GM12878 (cell line): ENCODE results near the gene CCNDBP1. TPM values are rescaled to one million over a fixed set of nuclear protein-coding genes. Genes with fewer than 3 reads are reported as not detected.

Experiments
- ATAC-seq: fragments of 200-7000 bp; cut with Tn5 transposase; 3 replicates; pipeline ENCODE4 v1.9.1; 2020; ENCODE audit warnings: mild to moderate bottlenecking, moderate library complexity
- BruUV-seq: library from RNA; stranded (reverse); fragments of 400-500 nt; replicated peaks from 2 replicates; lab custom pipeline; 2021; lab: Mats Ljungman, UMichigan
- CTCF ChIA-PET: fragments of 300-600 bp; sonication (Branson Sonifier 250); formaldehyde crosslinking; extraction: SDS; loops from one replicate; lab custom pipeline; 2021; ENCODE audit warnings: inconsistent platforms; lab: Yijun Ruan, JAX
- POLR2A ChIA-PET: fragments of 350-600 bp; formaldehyde crosslinking; extraction: SDS; loops from one replicate; lab custom pipeline; 2021; ENCODE audit warnings: inconsistent platforms; lab: Charles Lee
- RAD21 ChIA-PET: fragments of 300-600 bp; sonication (Branson Sonifier 250); formaldehyde crosslinking; loops from one replicate; lab custom pipeline; 2023; ENCODE audit warnings: antibody characterized with exemption; ENCODE audit not compliant: unreplicated experiment; lab: Charles Lee
- SMC1A ChIA-PET: fragments of 300-600 bp; sonication (Branson Sonifier 250); formaldehyde crosslinking; loops from one replicate; lab custom pipeline; 2023; ENCODE audit not compliant: unreplicated experiment, uncharacterized antibody; lab: Charles Lee
- DNase-seq: peaks from one replicate; pipeline ENCODE4 v3.0.0-alpha.2; 2011; ENCODE audit warnings: low read depth, low spot score
- FAIRE-seq: peaks from 3 replicates; lab custom pipeline; 2011; peaks lifted over from hg19 to GRCh38; lab: Jason Lieb, UNC
- H2AFZ ChIP-seq: 2 replicates; pipeline ENCODE4 v1.6.0; 2011; ENCODE audit warnings: low read depth, low read length, control low read depth; ENCODE audit not compliant: control insufficient read depth
- H3K27ac ChIP-seq: 2 replicates; pipeline ENCODE4 v1.5.1; 2011; ENCODE audit warnings: control low read depth; ENCODE audit not compliant: control insufficient read depth, insufficient read depth
- H3K27me3 ChIP-seq, 2 experiments: replicated peaks in 1 of 2; 2 replicates each; pipeline versions ENCODE4 v1.6.0 to v1.6.1; 2011; ENCODE audit warnings: low read length in 1 of 2; ENCODE audit not compliant: control insufficient read depth in 2 of 2, insufficient read depth in 2 of 2
- H3K36me3 ChIP-seq, 2 experiments: 2 replicates each; pipeline ENCODE4 v1.5.1; 2011; ENCODE audit warnings: low read length in 1 of 2; ENCODE audit not compliant: control insufficient read depth in 2 of 2, insufficient read depth in 2 of 2
- H3K4me1 ChIP-seq: 2 replicates; pipeline ENCODE4 v1.6.1; 2011; ENCODE audit warnings: mild to moderate bottlenecking, low read length, moderate library complexity, mixed read lengths; ENCODE audit not compliant: control insufficient read depth, insufficient read depth
- H3K4me2 ChIP-seq: 2 replicates; pipeline ENCODE4 v1.6.0; 2011; ENCODE audit warnings: control low read depth; ENCODE audit not compliant: control insufficient read depth, insufficient read depth
- H3K4me3 ChIP-seq: fragments of 200-600 bp; sonication (generic); 2 replicates; pipeline ENCODE4 v1.5.1; 2016
- H3K79me2 ChIP-seq: 2 replicates; pipeline ENCODE4 v1.6.0; 2011; ENCODE audit warnings: low read length; ENCODE audit not compliant: control insufficient read depth, insufficient read depth
- H3K9ac ChIP-seq: 2 replicates; pipeline ENCODE4 v1.8.0; 2011; ENCODE audit warnings: low read length, control low read depth, mixed read lengths; ENCODE audit not compliant: control insufficient read depth, insufficient read depth
- H3K9me3 ChIP-seq: replicated peaks from 3 replicates; pipeline ENCODE4 v1.5.1; 2011; ENCODE audit warnings: mild to moderate bottlenecking, low read length; ENCODE audit not compliant: control insufficient read depth, insufficient read depth
- H4K20me1 ChIP-seq: 2 replicates; pipeline ENCODE4 v1.6.0; 2011; ENCODE audit not compliant: control insufficient read depth, insufficient read depth
- CEBPZ ChIP-seq: fragments of 150-350 bp; IDR thresholded peaks from 2 replicates; pipeline ENCODE4 v1.6.1; 2016; ENCODE audit warnings: low read depth, low read length
- DPF2 ChIP-seq: fragments of 450-650 bp; IDR thresholded peaks from 2 replicates; pipeline ENCODE4 v1.6.1; 2017; ENCODE audit warnings: mild to moderate bottlenecking
- ELK1 ChIP-seq: IDR thresholded peaks from 2 replicates; pipeline ENCODE4 v1.6.1; 2012; ENCODE audit warnings: low read depth, low read length, improper control_type of control experiment
- ESRRA ChIP-seq: IDR thresholded peaks from 2 replicates; pipeline ENCODE4 v1.6.1; 2012; ENCODE audit warnings: mild to moderate bottlenecking, low read length, improper control_type of control experiment
- HDGF ChIP-seq: fragments of 450-650 bp; IDR thresholded peaks from 2 replicates; pipeline ENCODE4 v1.6.1; 2016; ENCODE audit warnings: antibody characterized with exemption
- IRF3 ChIP-seq: fragments of 450-650 bp; IDR thresholded peaks from 2 replicates; pipeline ENCODE4 v1.6.1; 2014; ENCODE audit warnings: mild to moderate bottlenecking
- POLR2AphosphoS5 ChIP-seq: IDR thresholded peaks from 2 replicates; pipeline ENCODE4 v1.6.1; 2011; ENCODE audit warnings: mild to moderate bottlenecking, low read length, inconsistent platforms
- PRDM15 ChIP-seq: fragments of 450-650 bp; formaldehyde crosslinking; IDR thresholded peaks from 2 replicates; pipeline ENCODE4 v1.4.0; 2020; ENCODE audit warnings: mild to moderate bottlenecking, moderate library complexity
- SIX5 ChIP-seq: IDR thresholded peaks from 2 replicates; pipeline ENCODE4 v1.6.1; 2011; ENCODE audit warnings: mild to moderate bottlenecking, low read depth, low read length, moderate library complexity; ENCODE audit not compliant: severe bottlenecking
- SMC3 ChIP-seq: IDR thresholded peaks from 2 replicates; pipeline ENCODE4 v1.6.1; 2011; ENCODE audit warnings: low read length, improper control_type of control experiment, borderline replicate concordance
- SREBF1 ChIP-seq: IDR thresholded peaks from 2 replicates; pipeline ENCODE4 v1.6.1; 2012; ENCODE audit warnings: mild to moderate bottlenecking, low read length
- WRNIP1 ChIP-seq: IDR thresholded peaks from 2 replicates; pipeline ENCODE4 v1.6.1; 2011; ENCODE audit warnings: low read depth, low read length, improper control_type of control experiment, borderline replicate concordance
- ZNF274 ChIP-seq: IDR thresholded peaks from one replicate; pipeline ENCODE4 v1.8.0; 2011; ENCODE audit not compliant: insufficient read length, insufficient read depth
- WGBS: methylation state at CpG from one replicate; pipeline ENCODE4 v1.1.6; 2016; ENCODE audit warnings: low lambda C conversion rate; ENCODE audit not compliant: insufficient replicate concordance, insufficient coverage; ENCODE audit errors: missing lambda C conversion rate; 5-methylcytosine and 5-hydroxymethylcytosine counted together
- in situ Hi-C: fragments of 300-500 bp; cut with MboI; formaldehyde crosslinking; loops from 9 replicates; pipeline ENCODE4 v1.14.3; 2018; ENCODE audit warnings: mixed read lengths
- intact Hi-C: fragments of 100-400 bp; cut with micrococcal nuclease; formaldehyde crosslinking; loops from one replicate; pipeline ENCODE4 v1.14.2; 2022; ENCODE audit not compliant: unreplicated experiment
- polyA plus RNA-seq, 11 experiments: library from polyadenylated mRNA; depleted of rRNA in 4 of 11; unstranded in 6 of 11; stranded (reverse) in 5 of 11; fragments of >200 nt; fragmentation: Nextera tagmentation in 4 of 11; fragmentation: Illumina TruSeq in 1 of 11; extraction: Ambion mirVana in 4 of 11; extraction: Trizol in 1 of 11; gene quantifications; 1 replicate in 1 of 11; 2 replicates in 10 of 11; pipeline versions ENCODE4 v1.2.1 to v1.2.3, GENCODE V29; 2011 to 2016; ENCODE audit warnings: inconsistent platforms in 2 of 11, missing spikeins in 2 of 11, low read depth in 1 of 11
- total RNA-seq, 4 experiments: library from RNA; depleted of rRNA in 3 of 4; stranded (reverse); fragments of >200 nt in 3 of 4; fragmentation: Illumina TruSeq in 1 of 4; extraction: Trizol in 1 of 4; gene quantifications; 2 replicates each; pipeline versions ENCODE4 v1.2.1 to v1.2.3, GENCODE V29; 2013 to 2021

The CCNDBP1 gene
- total and polyA plus RNA-seq, 10 of the 15 experiments (the other 5 are each of a cell fraction or from before 2014, with no cell fraction given): 30.1 to 86.7 (median 42.2) TPM

GRCh38 chr15:43183270-43183669 is 1.9 kb upstream of the CCNDBP1 start:
- RAD21 ChIA-PET: interaction anchor here (1.4 kb wide), 1 partner anchor 102 kb away, joined by 4 read pairs; no protein-coding TSS in a partner anchor
- TF ChIP-seq SMC3 (no peak), CEBPZ (no peak), ESRRA (no peak), ZNF274 (no peak), WRNIP1 (no peak), ELK1 (no peak), DPF2 (no peak), POLR2AphosphoS5 (no peak), SIX5 (no peak), SREBF1 (no peak), PRDM15 (CRISPR knock-in tag) (no peak), IRF3 (no peak), HDGF (no peak)
- H3K4me3 ChIP-seq: no peak overlapping the region
- CTCF ChIA-PET: interaction anchor here (1.3 to 5.0 kb wide), 3 partner anchors 20 to 103 kb away, joined by 4 to 37 read pairs (median 9); no protein-coding TSS in a partner anchor
- no peak overlapping the region for H3K4me2 ChIP-seq
- SMC1A ChIA-PET: interaction anchor here (1.9 kb wide), 1 partner anchor 101 kb away, joined by 4 read pairs; no protein-coding TSS in a partner anchor
- WGBS: 48% methylated on average over 3 of the region's 3 CpGs
- peaks cover 0 to 2% of the 10 kb centered on the region in 2 experiments; a peak in 2 of 4 replicates for H3K36me3 ChIP-seq
- no peak for ATAC-seq
- in situ Hi-C loops (no loop called here), intact Hi-C loops (no loop called here)
- no TSS peak for BruUV-seq
- H3K27me3 ChIP-seq: no peaks in the 10 kb centered on the region
- no peaks in the 10 kb centered on the region for H3K9me3 ChIP-seq
- no peak for DNase-seq
- H3K79me2 ChIP-seq: peaks cover 15% of the 10 kb centered on the region
- H3K27ac ChIP-seq: no peak overlapping the region
- H3K4me1 ChIP-seq: no peaks in the 10 kb centered on the region
- POLR2A ChIA-PET: interaction anchor here (0.5 to 1.7 kb wide), 5 partner anchors 9 to 77 kb away, joined by 3 to 4 read pairs (median 3); partner anchors contain the start of gene UBR1
- H4K20me1 ChIP-seq: no peaks in the 10 kb centered on the region
- H3K9ac ChIP-seq: no peak overlapping the region
- H2AFZ ChIP-seq: no peak overlapping the region
- FAIRE-seq: no peak
